Bronchial epithelial cell (primary cell): Measurements from ENCODE around the gene TTC7B. TPM values are rescaled to one million over a fixed set of nuclear protein-coding genes. Genes with fewer than 3 reads are reported as not detected.

Experiments used
- DNase-seq: peaks from one replicate; pipeline ENCODE4 v3.0.0-alpha.2; 2010; ENCODE audit warnings: low read depth
- FAIRE-seq: peaks from 2 replicates; lab custom pipeline; 2011; peaks lifted over from hg19 to GRCh38; lab: Jason Lieb, UNC
- H3K27me3 ChIP-seq: 2 replicates; pipeline ENCODE4 v1.5.1; 2011; ENCODE audit warnings: low read length; ENCODE audit not compliant: control insufficient read depth, insufficient read depth
- H3K36me3 ChIP-seq: 2 replicates; pipeline ENCODE4 v1.5.1; 2011; ENCODE audit warnings: low read length; ENCODE audit not compliant: control insufficient read depth, insufficient read depth
- H3K4me3 ChIP-seq: 2 replicates; pipeline ENCODE4 v1.5.1; 2011; ENCODE audit warnings: mild to moderate bottlenecking, low read depth, low read length, control low read depth
- total RNA-seq: library from RNA; depleted of rRNA; stranded (reverse); fragments of >200 nt; gene quantifications from 2 replicates; pipeline ENCODE4 v1.2.1, GENCODE V29; 2014
- TF ChIP-seq, protein P1 (sequence below): IDR thresholded peaks from 2 replicates; pipeline ENCODE4 v1.5.1; 2011; ENCODE audit warnings: mild to moderate bottlenecking, moderate library complexity, low read length, control low read depth, inconsistent platforms; ENCODE audit not compliant: insufficient read depth, severe bottlenecking

TTC7B gene
- total RNA-seq, 1 donor from 2014 or later: 2.9 TPM

DNA sequence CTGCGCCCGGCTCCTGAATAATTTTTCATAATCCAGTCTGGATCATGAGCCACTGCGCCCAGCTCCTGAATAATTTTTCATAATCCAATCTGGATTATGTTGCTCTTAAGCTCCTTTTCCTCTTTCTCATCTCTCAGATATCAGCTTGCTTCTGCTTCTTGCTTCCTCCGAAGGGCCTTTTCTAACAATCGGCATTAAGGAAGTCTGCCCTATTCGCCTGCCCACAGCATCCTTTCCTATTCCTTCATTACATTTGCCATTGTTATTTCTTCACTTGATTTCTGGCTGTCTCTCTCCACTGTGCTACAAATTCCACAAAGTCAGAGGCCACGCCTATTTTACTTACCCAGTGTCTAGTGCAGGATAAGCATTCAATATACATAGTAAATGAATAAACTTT is 83.5 kb downstream of the TTC7B start:
- TF ChIP-seq, protein P1, sequence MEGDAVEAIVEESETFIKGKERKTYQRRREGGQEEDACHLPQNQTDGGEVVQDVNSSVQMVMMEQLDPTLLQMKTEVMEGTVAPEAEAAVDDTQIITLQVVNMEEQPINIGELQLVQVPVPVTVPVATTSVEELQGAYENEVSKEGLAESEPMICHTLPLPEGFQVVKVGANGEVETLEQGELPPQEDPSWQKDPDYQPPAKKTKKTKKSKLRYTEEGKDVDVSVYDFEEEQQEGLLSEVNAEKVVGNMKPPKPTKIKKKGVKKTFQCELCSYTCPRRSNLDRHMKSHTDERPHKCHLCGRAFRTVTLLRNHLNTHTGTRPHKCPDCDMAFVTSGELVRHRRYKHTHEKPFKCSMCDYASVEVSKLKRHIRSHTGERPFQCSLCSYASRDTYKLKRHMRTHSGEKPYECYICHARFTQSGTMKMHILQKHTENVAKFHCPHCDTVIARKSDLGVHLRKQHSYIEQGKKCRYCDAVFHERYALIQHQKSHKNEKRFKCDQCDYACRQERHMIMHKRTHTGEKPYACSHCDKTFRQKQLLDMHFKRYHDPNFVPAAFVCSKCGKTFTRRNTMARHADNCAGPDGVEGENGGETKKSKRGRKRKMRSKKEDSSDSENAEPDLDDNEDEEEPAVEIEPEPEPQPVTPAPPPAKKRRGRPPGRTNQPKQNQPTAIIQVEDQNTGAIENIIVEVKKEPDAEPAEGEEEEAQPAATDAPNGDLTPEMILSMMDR: no peak
- Histone ChIP-seq H3K36me3 (no peaks in the 10 kb centered on the region), H3K4me3 (no peak overlapping the region), H3K27me3 (no peaks in the 10 kb centered on the region)
- no peak for FAIRE-seq
- no peak for DNase-seq

DNA sequence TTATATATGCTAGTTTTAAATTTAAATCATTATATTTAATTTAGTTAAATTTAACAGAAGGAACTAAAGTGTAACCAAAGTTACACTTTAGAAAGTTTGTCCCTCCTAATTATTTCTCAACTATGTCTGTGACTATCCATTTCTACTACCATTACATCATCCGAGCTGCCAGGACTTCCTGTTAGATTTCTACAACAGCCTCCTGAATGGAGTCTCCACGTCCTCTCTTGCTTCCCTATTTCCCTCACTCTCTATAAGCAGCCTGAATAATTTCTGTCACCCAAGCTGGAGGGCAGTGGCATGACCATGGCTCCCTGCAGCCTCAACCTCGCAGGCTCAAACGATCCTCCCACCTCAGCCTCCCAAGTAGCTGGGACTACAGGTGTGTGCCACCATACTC is 84.1 kb downstream of the TTC7B start:
- Histone ChIP-seq H3K36me3 (no peaks in the 10 kb centered on the region), H3K4me3 (no peak overlapping the region), H3K27me3 (no peaks in the 10 kb centered on the region)
- no peak for DNase-seq
- no peak for FAIRE-seq
- TF ChIP-seq, protein P1: no peak

DNA sequence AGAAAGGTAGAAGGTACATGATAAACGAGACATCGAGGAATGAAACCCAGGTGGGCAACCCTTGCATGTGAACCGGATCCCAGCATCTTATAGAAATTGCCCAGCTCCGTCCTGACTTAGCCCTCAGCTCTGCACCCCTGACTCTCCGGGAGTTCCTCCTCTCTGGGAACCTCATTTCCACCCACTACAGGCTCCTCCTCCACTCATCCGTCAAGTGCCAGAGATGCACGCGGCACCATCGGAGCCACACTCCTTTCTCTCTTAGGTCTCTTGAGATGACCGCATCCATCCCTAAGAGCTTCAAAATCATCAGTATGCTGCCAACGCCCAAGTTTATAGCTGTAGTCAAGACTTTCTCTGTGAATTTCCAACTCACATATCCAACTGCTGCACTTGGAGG is 84.7 kb downstream of the TTC7B start:
- Histone ChIP-seq H3K4me3 (no peak overlapping the region), H3K27me3 (no peaks in the 10 kb centered on the region), H3K36me3 (no peaks in the 10 kb centered on the region)
- TF ChIP-seq, protein P1: no peak
- FAIRE-seq (no peak), DNase-seq (no peak)

DNA sequence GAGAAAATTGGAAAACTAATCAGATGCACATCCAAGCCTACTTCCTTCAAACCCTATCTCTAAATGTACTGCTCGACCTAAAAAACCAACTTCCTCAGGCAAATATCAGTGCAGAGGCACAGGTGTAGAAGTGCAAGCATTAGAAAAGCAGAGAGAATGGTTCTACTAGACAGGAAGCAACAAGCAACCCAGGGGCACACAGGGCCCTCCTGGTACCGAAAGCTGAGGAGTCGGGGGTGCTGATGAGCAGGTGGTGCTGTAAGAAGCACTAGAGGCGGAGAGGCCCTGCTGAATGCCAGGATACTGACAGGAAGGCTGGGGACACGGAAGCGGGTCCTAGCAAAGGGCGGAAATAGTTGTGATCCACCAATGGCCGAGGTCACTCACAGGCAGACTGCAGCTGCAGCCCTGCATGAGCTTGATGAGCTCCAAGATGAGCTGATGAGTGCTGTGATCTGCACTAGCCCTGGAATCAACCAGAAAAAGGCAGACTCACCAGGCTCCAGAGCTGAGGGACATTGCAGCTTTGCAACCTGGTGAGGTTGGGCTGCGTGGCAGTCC is 85.9 kb downstream of the TTC7B start:
- TF ChIP-seq, protein P1: no peak
- no peak for DNase-seq
- FAIRE-seq: no peak
- Histone ChIP-seq H3K36me3 (no peaks in the 10 kb centered on the region), H3K27me3 (no peaks in the 10 kb centered on the region), H3K4me3 (no peak overlapping the region)

DNA sequence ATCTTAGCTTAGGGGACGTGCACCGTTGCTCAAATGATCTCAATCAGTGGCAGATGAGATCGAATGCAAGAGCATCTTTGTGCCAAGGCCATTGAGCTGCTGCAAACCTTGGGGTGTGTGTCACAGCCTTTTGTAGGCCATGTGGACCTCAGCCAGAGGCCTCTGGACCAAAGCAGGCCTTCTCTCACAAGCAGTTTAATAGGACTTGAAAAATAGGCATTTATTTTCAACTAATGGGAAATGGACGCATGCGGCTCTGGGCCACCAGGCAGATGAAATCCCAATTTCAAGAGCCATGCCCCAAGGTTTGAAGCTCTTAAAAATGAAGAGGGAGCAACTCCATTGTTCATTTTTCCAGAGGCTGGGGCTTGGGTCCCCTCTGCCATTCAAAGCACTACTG is 87.3 kb downstream of the TTC7B start:
- FAIRE-seq: no peak
- DNase-seq: no peak
- Histone ChIP-seq H3K27me3 (no peaks in the 10 kb centered on the region), H3K4me3 (no peak overlapping the region), H3K36me3 (no peaks in the 10 kb centered on the region)
- TF ChIP-seq, protein P1: no peak

DNA sequence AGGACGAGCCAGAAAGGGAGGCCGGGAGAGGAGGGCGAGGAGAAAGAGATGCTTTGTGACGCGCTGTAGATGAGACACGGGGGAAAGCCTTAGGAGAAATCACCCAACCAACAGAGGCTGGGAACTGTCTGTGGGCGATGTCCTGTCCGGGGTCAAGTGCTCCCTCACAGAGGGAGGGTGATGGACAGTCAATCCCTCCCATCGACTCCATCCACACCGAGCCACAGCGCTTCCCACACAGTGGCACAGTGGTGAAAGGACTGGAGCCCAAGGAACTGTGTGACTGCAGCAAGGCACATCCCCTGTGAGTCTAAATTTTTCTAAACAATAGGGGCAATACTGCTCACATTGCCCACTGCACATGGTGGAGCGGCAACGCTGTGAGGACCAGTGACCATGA is 89.1 kb downstream of the TTC7B start:
- TF ChIP-seq, protein P1: no peak
- no peak for DNase-seq
- no peak for FAIRE-seq
- Histone ChIP-seq H3K4me3 (no peak overlapping the region), H3K36me3 (no peaks in the 10 kb centered on the region), H3K27me3 (no peaks in the 10 kb centered on the region)
